Measurements from ENCODE around the gene ANKRD11. TPM values are rescaled to one million over a fixed set of nuclear protein-coding genes. Genes with fewer than 3 reads are reported as not detected.

Gene ANKRD11
- polyA plus RNA-seq, 1 donor (not counting 4 experiments of a cell fraction or from before 2014, with no cell fraction given): 30.1 TPM

GRCh38 chr16:89297156-89297874, 193.0 kb downstream of the ANKRD11 start:
- no peak for TF ChIP-seq EZH2 (IDR thresholded peaks at IDR 0.05; ENCODE audit: low read length)
- no peak for TF ChIP-seq CTCF (optimal IDR thresholded peaks at IDR 0.05 in 1 of 3, IDR thresholded peaks at IDR 0.05 in 1 of 3, conservative IDR thresholded peaks at IDR 0.05 in 1 of 3; ENCODE audit: extremely low read depth in 1 of 3, insufficient read depth in 2 of 3, low read length in 3 of 3)
- peaks cover 5% of the 10 kb centered on the region for H3K4me1 ChIP-seq (ENCODE audit: control insufficient read depth, extremely low read depth, insufficient read depth, low read length)
- H3K9me1 ChIP-seq (ENCODE audit: control insufficient read depth, extremely low read depth, insufficient read depth, low read length): peaks cover 3% of the 10 kb centered on the region
- peaks cover 24% of the 10 kb centered on the region for H4K20me1 ChIP-seq (ENCODE audit: control insufficient read depth, extremely low read depth, insufficient read depth, low read length)
- no peak overlapping the region for H3K9ac ChIP-seq (ENCODE audit: control insufficient read depth, extremely low read depth, insufficient read depth, low read length)
- no peak overlapping the region for H3K4me3 ChIP-seq (ENCODE audit: control insufficient read depth in 2 of 3, extremely low read depth in 1 of 3, insufficient read depth in 2 of 3, low read depth in 1 of 3, low read length in 3 of 3)
- no peaks in the 10 kb centered on the region for H3K27me3 ChIP-seq (ENCODE audit: control insufficient read depth, extremely low read depth, insufficient read depth, low read length)
- dilution Hi-C loops (cut with MboI; ENCODE audit: extremely low pct_ligation_motif_present, low sequenced_read_pairs): no loop called here
- no peak overlapping the region for H2AFZ ChIP-seq (ENCODE audit: control insufficient read depth, low read length)
- H3K27ac ChIP-seq (ENCODE audit: control insufficient read depth, insufficient read depth, low read length): no peak overlapping the region
- H3K4me2 ChIP-seq (ENCODE audit: control insufficient read depth, extremely low read depth, insufficient read depth, low read depth, low read length): no peak overlapping the region
- H3K9me3 ChIP-seq (ENCODE audit: control insufficient read depth, low read depth, low read length): no peaks in the 10 kb centered on the region
- DNase-seq (ENCODE audit: low read depth, low spot score) (no peak), FAIRE-seq (no peak)
- peaks cover 85% of the 10 kb centered on the region for H3K79me2 ChIP-seq (ENCODE audit: control insufficient read depth, insufficient read depth, low read length)
- H3K36me3 ChIP-seq (ENCODE audit: control insufficient read depth in 2 of 2, extremely low read depth in 1 of 2, insufficient read depth in 2 of 2, low read length in 2 of 2): peaks cover 20% of the 10 kb centered on the region in 2 experiments

GRCh38 chr16:89295915-89296314, 194.4 kb downstream of the ANKRD11 start:
- no peaks in the 10 kb centered on the region for H3K4me1 ChIP-seq (ENCODE audit: control insufficient read depth, extremely low read depth, insufficient read depth, low read length)
- FAIRE-seq: no peak

More at GRCh38 chr16:89295915-89296314, 194.4 kb downstream of the ANKRD11 start:
- Histone ChIP-seq H3K27me3 (ENCODE audit: control insufficient read depth, extremely low read depth, insufficient read depth, low read length) (no peaks in the 10 kb centered on the region), H3K9me1 (ENCODE audit: control insufficient read depth, extremely low read depth, insufficient read depth, low read length) (no peaks in the 10 kb centered on the region), H3K4me3 (ENCODE audit: control insufficient read depth in 2 of 3, extremely low read depth in 1 of 3, insufficient read depth in 2 of 3, low read depth in 1 of 3, low read length in 3 of 3) (no peak overlapping the region), H3K27ac (ENCODE audit: control insufficient read depth, insufficient read depth, low read length) (no peak overlapping the region), H3K9ac (ENCODE audit: control insufficient read depth, extremely low read depth, insufficient read depth, low read length) (no peak overlapping the region), H3K79me2 (ENCODE audit: control insufficient read depth, insufficient read depth, low read length) (peaks cover 79% of the 10 kb centered on the region), H3K36me3 (ENCODE audit: control insufficient read depth in 2 of 2, extremely low read depth in 1 of 2, insufficient read depth in 2 of 2, low read length in 2 of 2) (peaks cover 20 to 27% of the 10 kb centered on the region in 2 experiments), H4K20me1 (ENCODE audit: control insufficient read depth, extremely low read depth, insufficient read depth, low read length) (peaks cover 23% of the 10 kb centered on the region), H3K4me2 (ENCODE audit: control insufficient read depth, extremely low read depth, insufficient read depth, low read depth, low read length) (no peak overlapping the region), H2AFZ (ENCODE audit: control insufficient read depth, low read length) (no peak overlapping the region), H3K9me3 (ENCODE audit: control insufficient read depth, low read depth, low read length) (no peaks in the 10 kb centered on the region)
- DNase-seq (ENCODE audit: low read depth, low spot score): no peak
- TF ChIP-seq EZH2 (IDR thresholded peaks at IDR 0.05; ENCODE audit: low read length) (no peak), CTCF (optimal IDR thresholded peaks at IDR 0.05 in 1 of 3, IDR thresholded peaks at IDR 0.05 in 1 of 3, conservative IDR thresholded peaks at IDR 0.05 in 1 of 3; ENCODE audit: extremely low read depth in 1 of 3, insufficient read depth in 2 of 3, low read length in 3 of 3) (no peak)
- dilution Hi-C loops (cut with MboI; ENCODE audit: extremely low pct_ligation_motif_present, low sequenced_read_pairs): no loop called here
